ENCODE measurements around the gene MAPT.

The MAPT gene

DNA sequence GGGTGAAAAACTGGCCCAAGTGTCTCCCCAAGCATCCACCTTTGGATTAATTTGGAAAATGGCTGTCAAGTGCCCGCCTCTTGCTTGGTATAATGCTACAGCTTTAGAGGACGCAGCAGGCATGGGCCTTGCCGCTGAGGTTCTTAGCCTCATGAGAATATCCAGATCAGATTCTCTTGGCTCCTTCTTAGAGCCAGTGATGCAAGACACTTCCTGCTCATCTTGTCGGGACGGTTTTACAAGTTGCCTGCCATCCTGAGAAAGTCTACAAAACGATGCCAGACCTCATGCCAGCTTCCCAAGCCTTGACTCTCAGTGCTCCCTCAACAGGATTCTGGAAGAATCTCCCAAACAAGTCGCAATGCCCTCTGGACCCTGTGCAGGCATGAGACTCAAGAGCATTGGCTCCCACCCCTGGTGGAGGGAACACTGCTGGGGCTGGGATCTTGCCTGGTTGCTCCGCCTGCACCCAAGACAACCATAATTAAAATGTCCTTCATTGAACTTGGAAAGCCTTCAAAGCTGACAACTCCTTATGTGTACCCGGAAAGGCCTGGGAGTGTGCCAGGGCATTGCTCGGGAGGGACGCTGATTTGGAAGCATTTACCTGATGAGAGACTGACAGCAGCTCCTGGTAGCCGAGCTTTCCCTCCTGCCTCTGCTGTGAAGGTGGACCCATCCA lies 78.9 kb downstream of the MAPT start:
- DNase-seq (ENCODE audit: low spot score): no peak

GRCh38 chr17:45973946-45974859 lies 79.8 kb downstream of the MAPT start:
- no peak for DNase-seq (ENCODE audit: low spot score)

- no peak for DNase-seq (ENCODE audit: low spot score)
Observed at GRCh38 chr17:45974916-45975630, 80.7 kb downstream of the MAPT start.

GRCh38 chr17:45975640-45976295 lies 81.4 kb downstream of the MAPT start:
- DNase-seq (ENCODE audit: low spot score): no peak

DNA sequence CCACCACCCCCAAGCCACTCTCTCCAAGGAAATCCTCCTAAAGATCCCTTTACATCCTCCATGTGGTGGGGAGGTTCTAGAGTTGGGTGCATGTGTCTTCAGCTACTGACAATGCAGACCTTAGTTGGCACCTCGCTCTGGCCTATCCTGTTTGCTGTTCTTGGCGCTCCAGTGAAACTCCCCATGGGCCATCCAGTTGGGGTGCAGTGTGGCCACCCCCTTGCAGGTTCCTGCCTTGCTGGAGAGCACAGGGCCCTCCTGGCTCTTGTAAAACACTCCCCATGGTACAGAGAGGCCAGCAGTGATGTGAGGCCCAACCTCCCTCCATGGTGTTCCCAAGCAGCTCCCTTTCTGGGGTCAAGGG lies 82.0 kb downstream of the MAPT start:
- DNase-seq (ENCODE audit: low spot score): no peak

DNA sequence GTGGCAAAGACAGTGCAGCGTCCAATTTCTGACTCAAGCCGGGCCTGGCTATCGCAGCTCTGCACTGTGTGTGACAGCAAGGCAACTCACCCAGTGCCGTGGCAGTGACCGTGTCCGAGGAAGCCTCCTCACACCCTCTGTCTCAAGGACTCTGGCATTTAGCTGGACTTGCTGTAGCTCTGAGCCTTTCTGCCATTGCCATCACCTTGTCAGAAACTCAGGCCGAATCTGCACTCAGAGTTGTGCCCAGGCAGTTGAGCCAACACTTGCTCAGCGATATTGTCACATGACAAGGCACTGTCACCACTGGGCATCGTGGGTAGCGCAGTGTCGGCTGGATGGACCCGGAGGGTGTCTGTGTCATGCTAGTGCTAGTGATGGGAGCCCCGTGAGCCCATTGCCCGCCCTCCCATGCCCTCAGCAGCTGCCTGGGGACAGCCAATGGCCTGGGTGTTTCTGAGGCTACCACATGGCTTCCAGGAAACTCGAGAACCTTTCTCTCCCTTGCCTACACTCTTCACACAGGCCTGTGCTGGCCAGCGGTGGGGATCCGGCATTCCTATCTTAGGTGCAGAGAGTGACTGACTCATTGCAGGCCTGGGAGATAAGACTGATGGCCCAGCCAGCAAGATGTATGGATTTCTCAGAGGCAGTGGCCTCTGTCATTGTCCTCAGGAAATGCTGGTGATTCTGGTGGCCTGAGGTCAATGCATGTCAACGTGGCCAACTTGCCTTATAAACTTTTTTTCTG lies 82.6 kb downstream of the MAPT start:
- DNase-seq (ENCODE audit: low spot score): no peak

GRCh38 chr17:45977506-45977824 lies 83.1 kb downstream of the MAPT start:
- no peak for DNase-seq (ENCODE audit: low spot score)

GRCh38 chr17:45977976-45978626 lies 83.7 kb downstream of the MAPT start:
- DNase-seq (ENCODE audit: low spot score): no peak

DNA sequence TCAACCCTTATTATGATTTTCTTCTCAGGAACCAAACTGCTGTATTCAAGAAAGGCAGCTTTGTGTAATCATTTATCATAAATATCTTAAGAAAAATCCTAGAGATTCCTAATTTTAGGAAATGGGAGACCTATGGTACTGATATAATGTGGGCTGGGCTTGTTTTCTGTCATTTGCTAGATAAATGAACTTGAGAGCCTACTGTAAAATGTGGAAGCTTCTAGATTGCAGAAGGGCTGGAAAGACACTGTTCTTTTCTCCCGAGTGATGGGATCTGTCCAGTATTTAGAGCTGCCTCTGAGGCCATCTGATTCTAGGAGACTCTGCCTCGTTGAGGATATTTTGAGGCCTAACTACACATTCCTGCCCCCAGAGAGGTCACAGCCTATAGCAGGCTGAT lies 84.8 kb downstream of the MAPT start:
- no peak for DNase-seq (ENCODE audit: low spot score)

DNA sequence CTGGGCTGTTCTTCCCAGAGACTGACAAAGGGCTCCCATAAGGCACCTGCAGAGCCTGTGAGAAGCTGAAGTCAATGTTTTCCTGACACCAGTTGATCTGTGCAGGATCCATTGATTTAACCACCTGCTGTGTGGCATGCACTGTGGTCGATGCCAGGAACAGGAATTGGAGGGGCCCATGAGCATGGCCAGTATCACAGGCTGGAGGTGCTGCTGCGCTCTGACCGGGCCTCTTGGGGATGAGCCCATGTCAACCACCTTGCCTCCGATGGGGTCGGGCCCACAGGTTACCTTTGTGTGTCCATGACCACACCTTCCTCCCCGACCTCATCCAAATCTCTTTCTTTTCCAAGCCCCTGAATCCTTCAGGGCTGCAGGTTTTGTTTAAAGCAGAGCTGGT lies 86.5 kb downstream of the MAPT start:
- DNase-seq (ENCODE audit: low spot score): no peak

GRCh38 chr17:45981306-45981705 lies 87.0 kb downstream of the MAPT start:
- DNase-seq (ENCODE audit: low spot score): no peak

- DNase-seq (ENCODE audit: low spot score): no peak
Observed at GRCh38 chr17:45982791-45983613, 88.6 kb downstream of the MAPT start.

- no peak for DNase-seq (ENCODE audit: low spot score)
Observed at GRCh38 chr17:45983614-45984310, 89.4 kb downstream of the MAPT start.

- DNase-seq (ENCODE audit: low spot score): no peak
Observed at GRCh38 chr17:45984368-45984767, 90.0 kb downstream of the MAPT start.

- no peak for DNase-seq (ENCODE audit: low spot score)
Observed at GRCh38 chr17:45985447-45985846, 91.1 kb downstream of the MAPT start.

GRCh38 chr17:45986056-45986455 lies 91.7 kb downstream of the MAPT start:
- DNase-seq (ENCODE audit: low spot score): no peak

- DNase-seq (ENCODE audit: low spot score): no peak
Observed at GRCh38 chr17:45987706-45988105, 93.4 kb downstream of the MAPT start.

DNA sequence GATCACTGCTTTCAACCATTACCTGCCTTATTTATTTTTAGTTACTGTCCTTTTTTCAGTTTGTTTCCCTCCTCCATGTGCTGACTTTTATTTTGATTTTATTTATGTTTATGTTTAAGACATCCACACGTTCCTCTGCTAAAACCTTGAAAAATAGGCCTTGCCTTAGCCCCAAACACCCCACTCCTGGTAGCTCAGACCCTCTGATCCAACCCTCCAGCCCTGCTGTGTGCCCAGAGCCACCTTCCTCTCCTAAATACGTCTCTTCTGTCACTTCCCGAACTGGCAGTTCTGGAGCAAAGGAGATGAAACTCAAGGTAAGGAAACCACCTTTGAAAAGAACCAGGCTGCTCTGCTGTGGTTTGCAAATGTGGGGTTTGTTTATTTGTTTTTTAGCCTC lies 95.4 kb downstream of the MAPT start:
- DNase-seq (ENCODE audit: low spot score): no peak

- no peak for DNase-seq (ENCODE audit: low spot score)
Observed at GRCh38 chr17:45990886-45991285, 96.5 kb downstream of the MAPT start.
